Spleen (tissue), 11 donors: Measurements from ENCODE around the gene ZNF594. TPM values are rescaled to one million over a fixed set of nuclear protein-coding genes. Genes with fewer than 3 reads are reported as not detected.
"Not testable (repeated sequence)": the region's sequence is repeated elsewhere in the genome, so short reads cannot be mapped to it uniquely, and the experiment has no call there.

Experiments used
- DNase-seq: peaks from one replicate; pipeline ENCODE4 v3.0.0-alpha.2; 2020
- H3K27ac ChIP-seq, 8 donors: fragments of 200-600 bp; sonication (generic) in 7 of 8; 1 replicate in 4 of 8; 2 replicates in 4 of 8; pipeline versions ENCODE4 v1.5.0 to v1.8.0; 2016 to 2021; ENCODE audit warnings: inconsistent platforms in 4 of 8, mild to moderate bottlenecking in 4 of 8, moderate library complexity in 1 of 8
- H3K27me3 ChIP-seq, 7 donors: fragments of 200-600 bp; sonication (generic) in 6 of 7; replicated peaks in 1 of 7; 1 replicate in 4 of 7; 2 replicates in 3 of 7; pipeline versions ENCODE4 v1.5.0 to v1.8.0; 2016 to 2021; ENCODE audit warnings: inconsistent platforms in 3 of 7, mild to moderate bottlenecking in 1 of 7
- H3K36me3 ChIP-seq, 6 donors: fragments of 200-600 bp; sonication (generic) in 5 of 6; 1 replicate in 4 of 6; 2 replicates in 2 of 6; pipeline versions ENCODE4 v1.5.0 to v1.8.0; 2016 to 2021; ENCODE audit warnings: inconsistent platforms in 2 of 6
- H3K4me1 ChIP-seq, 6 donors: fragments of 200-600 bp; sonication (generic) in 5 of 6; 1 replicate in 3 of 6; 2 replicates in 3 of 6; pipeline versions ENCODE4 v1.5.0 to v1.8.0; 2016 to 2021; ENCODE audit warnings: inconsistent platforms in 3 of 6
- H3K4me3 ChIP-seq, 8 donors: fragments of 200-600 bp; sonication (generic) in 7 of 8; 1 replicate in 4 of 8; 2 replicates in 4 of 8; pipeline versions ENCODE4 v1.5.0 to v1.8.0; 2016 to 2021; ENCODE audit warnings: inconsistent platforms in 4 of 8, mild to moderate bottlenecking in 4 of 8, moderate library complexity in 2 of 8
- H3K9me3 ChIP-seq, 8 donors: fragments of 200-600 bp; sonication (generic) in 7 of 8; 1 replicate in 4 of 8; 2 replicates in 4 of 8; pipeline versions ENCODE4 v1.5.0 to v1.8.0; 2016 to 2021; ENCODE audit warnings: inconsistent platforms in 4 of 8
- CTCF ChIP-seq, 11 experiments: fragments of 200-600 bp in 7 of 11; fragments of 450-650 bp in 4 of 11; sonication (generic) in 4 of 11; IDR thresholded peaks in 8 of 11; conservative IDR thresholded peaks in 3 of 11; 1 replicate in 7 of 11; 2 replicates in 4 of 11; pipeline versions ENCODE4 v1.4.0 to v1.8.0; 2016 to 2021; ENCODE audit warnings: antibody characterized with exemption in 11 of 11, inconsistent platforms in 4 of 11, mild to moderate bottlenecking in 1 of 11
- POLR2A ChIP-seq, 3 donors: fragments of 450-650 bp; IDR thresholded peaks; one replicate each; pipeline ENCODE4 v1.5.1; 2017; ENCODE audit warnings: antibody characterized with exemption in 3 of 3, mild to moderate bottlenecking in 1 of 3
- POLR2AphosphoS5 ChIP-seq, 3 donors: sonication (generic); formaldehyde crosslinking; IDR thresholded peaks; one replicate each; pipeline ENCODE4 v1.5.1; 2017; ENCODE audit warnings: antibody characterized with exemption in 3 of 3
- WGBS, 5 donors: extraction: QIAGEN DNeasy Blood & Tissue Kit in 3 of 5; methylation state at CpG; one replicate each; pipeline versions ENCODE4 v1.1.5 to v1.1.7; 2013 to 2018; 5-methylcytosine and 5-hydroxymethylcytosine counted together
- intact Hi-C: fragments of 100-400 bp; cut with DNase I; formaldehyde crosslinking; loops from one replicate; pipeline ENCODE4 v1.15.0; 2023; ENCODE audit warnings: low total_unique reads
- polyA plus RNA-seq, 3 donors: library from polyadenylated mRNA; stranded (reverse); fragments of 200-250 nt; gene quantifications; one replicate each; pipeline ENCODE4 v1.2.1, GENCODE V29; 2013
- total RNA-seq, 7 donors: library from RNA; depleted of rRNA in 3 of 7; stranded (reverse); fragments of >200 nt in 3 of 7; fragmentation: NEBNext Ultra II Directional in 4 of 7; extraction: Animal tissue kit (Norgen Biotek cat#: 25700) in 4 of 7; gene quantifications; one replicate each; pipeline versions ENCODE4 v1.1.0 to v1.2.1, GENCODE V29; 2016 to 2021
- donor health status: healthy with polysubstance abuse.
- donor health status: DM: no; HTN: no; CAD: no; lungs with moderate emphysema.
- donor health status: DM: no; HTN: no; CAD: no.
- donor health status: Bipolar disorder and iron deficiency.
- donor health status: healthy.
- donor health status: DM: no; HTN: no; CAD: no.
- donor health status: DM: yes; HTN: yes; CAD: no.

ZNF594 gene
- total and polyA plus RNA-seq, 10 donors: 2.4 to 28.4 (median 13.8) TPM

- H3K27me3 ChIP-seq: no peaks in the 10 kb centered on the region
- peaks cover 0 to 66% (median 0%) of the 10 kb centered on the region in 6 donors for H3K36me3 ChIP-seq
- peaks cover 18 to 100% (median 86%) of the 10 kb centered on the region in 6 donors for H3K4me1 ChIP-seq
- no peaks in the 10 kb centered on the region for H3K9me3 ChIP-seq
- 68 to 76% (median 74%) methylated on average over 17 of the region's 17 CpGs for WGBS, 5 donors
- H3K27ac ChIP-seq: peak overlapping the region; percentile 74 to 93 (median 81)
- intact Hi-C loops: no loop called here
- DNase-seq: no peak
- H3K4me3 ChIP-seq: peak overlapping the region in 1 of 8 donors; percentile 45
- TF ChIP-seq CTCF (IDR thresholded peaks at IDR 0.05 in 8 of 11, conservative IDR thresholded peaks at IDR 0.05 in 3 of 11) (no peak), POLR2AphosphoS5 (IDR thresholded peaks at IDR 0.05) (peak in 1 of 3 donors; percentile 62)
These were observed 34.2 kb upstream of the ZNF594 start for GRCh38 chr17:5225668-5226457.

GRCh38 chr17:5221912-5222311 is 30.2 kb upstream of the ZNF594 start:
- H3K4me1 ChIP-seq: peaks cover 14 to 78% (median 57%) of the 10 kb centered on the region in 6 donors
- H3K4me3 ChIP-seq: peak overlapping the region in 1 of 8 donors; percentile 1
- peaks cover 0 to 79% (median 11%) of the 10 kb centered on the region in 6 donors for H3K36me3 ChIP-seq
- peak in 1 of 3 donors; percentile 7 for TF ChIP-seq POLR2AphosphoS5 (IDR thresholded peaks at IDR 0.05)
- 82 to 84% (median 83%) methylated on average over 12 of the region's 12 CpGs for WGBS, 5 donors
- H3K27me3 ChIP-seq, H3K9me3 ChIP-seq, intact Hi-C loops: not testable (repeated sequence)
- H3K27ac ChIP-seq: peak overlapping the region; percentile 55 to 93 (median 77)
- peak; percentile 58 for DNase-seq

- H3K4me1 ChIP-seq: peaks cover 0 to 60% (median 40%) of the 10 kb centered on the region in 6 donors
- H3K9me3 ChIP-seq: no peaks in the 10 kb centered on the region
- no peak for TF ChIP-seq POLR2AphosphoS5 (IDR thresholded peaks at IDR 0.05)
- TF ChIP-seq CTCF (IDR thresholded peaks at IDR 0.05 in 8 of 11, conservative IDR thresholded peaks at IDR 0.05 in 3 of 11): no peak
- no peak for TF ChIP-seq POLR2A (IDR thresholded peaks at IDR 0.05)
- DNase-seq: peak; percentile 44
- no peaks in the 10 kb centered on the region for H3K27me3 ChIP-seq
- 82 to 94% (median 91%) methylated on average over 5 of the region's 5 CpGs for WGBS, 5 donors
- H3K4me3 ChIP-seq: no peak overlapping the region
- H3K27ac ChIP-seq: peak overlapping the region in 4 of 8 donors; percentile 81 to 93 (median 88)
- intact Hi-C loops: no loop called here
- peaks cover 0 to 89% (median 27%) of the 10 kb centered on the region in 6 donors for H3K36me3 ChIP-seq
These were observed 28.4 kb upstream of the ZNF594 start for GRCh38 chr17:5220074-5220473.

- WGBS, 5 donors: 93 to 99% (median 96%) methylated on average over 6 of the region's 6 CpGs
- Histone ChIP-seq H3K4me3 (no peak overlapping the region), H3K9me3 (no peaks in the 10 kb centered on the region), H3K4me1 (peaks cover 0 to 55% (median 34%) of the 10 kb centered on the region in 6 donors), H3K36me3 (peaks cover 0 to 89% (median 30%) of the 10 kb centered on the region in 6 donors), H3K27ac (peak overlapping the region in 4 of 8 donors; percentile 81 to 93 (median 88)), H3K27me3 (no peaks in the 10 kb centered on the region)
- intact Hi-C loops: no loop called here
- TF ChIP-seq CTCF (IDR thresholded peaks at IDR 0.05 in 8 of 11, conservative IDR thresholded peaks at IDR 0.05 in 3 of 11) (no peak), POLR2A (IDR thresholded peaks at IDR 0.05) (no peak), POLR2AphosphoS5 (IDR thresholded peaks at IDR 0.05) (no peak)
- DNase-seq: peak; percentile 6
These were observed 27.9 kb upstream of the ZNF594 start for GRCh38 chr17:5219536-5219935.

GRCh38 chr17:5217562-5217961 is 25.9 kb upstream of the ZNF594 start:
- Histone ChIP-seq H3K27ac (peak overlapping the region in 1 of 8 donors; percentile 93), H3K36me3 (peaks cover 0 to 89% (median 36%) of the 10 kb centered on the region in 6 donors), H3K4me1 (peaks cover 0 to 53% (median 29%) of the 10 kb centered on the region in 6 donors)
- H3K4me3 ChIP-seq, intact Hi-C loops, DNase-seq, H3K9me3 ChIP-seq, H3K27me3 ChIP-seq: not testable (repeated sequence)
- 93 to 100% (median 98%) methylated on average over 3 to 5 of the region's 5 CpGs for WGBS, 5 donors
